CD4-positive, alpha-beta memory T cell (primary cell): ENCODE results near the gene BBX. TPM values are rescaled to one million over a fixed set of nuclear protein-coding genes. Genes with fewer than 3 reads are reported as not detected.

ENCODE experiments used
- CTCF ChIA-PET: fragments of 350-600 bp; sonication (Branson Sonifier 250); formaldehyde crosslinking; loops from one replicate; lab custom pipeline; 2021; ENCODE audit warnings: inconsistent platforms; ENCODE audit not compliant: partially characterized antibody; lab: Charles Lee
- POLR2A ChIA-PET: fragments of 350-600 bp; sonication (Branson Sonifier 250); formaldehyde crosslinking; loops from one replicate; lab custom pipeline; 2021; ENCODE audit not compliant: partially characterized antibody; lab: Charles Lee
- DNase-seq, 5 donors: peaks; one replicate each; pipeline versions ENCODE4 v3.0.0 to v3.0.0-alpha.2; 2020 to 2022; ENCODE audit warnings: mixed read lengths in 1 of 5
- H3K27ac ChIP-seq: one replicate; pipeline ENCODE4 v1.7.0; 2013; ENCODE audit warnings: low read depth, low read length
- H3K27me3 ChIP-seq: 2 replicates; pipeline ENCODE4 v1.7.0; 2013; ENCODE audit warnings: mild to moderate bottlenecking, low read length, moderate library complexity; ENCODE audit not compliant: insufficient read depth
- H3K36me3 ChIP-seq: 2 replicates; pipeline ENCODE4 v1.7.0; 2013; ENCODE audit warnings: mild to moderate bottlenecking, low read length, moderate library complexity; ENCODE audit not compliant: insufficient read depth
- H3K4me1 ChIP-seq: 2 replicates; pipeline ENCODE4 v1.7.0; 2013; ENCODE audit warnings: mild to moderate bottlenecking, low read length, moderate library complexity; ENCODE audit not compliant: insufficient read depth
- H3K4me3 ChIP-seq, 2 donors: one replicate each; pipeline ENCODE4 v1.7.0; 2013; ENCODE audit warnings: low read length in 2 of 2, mild to moderate bottlenecking in 1 of 2
- H3K9me3 ChIP-seq, 2 donors: one replicate each; pipeline ENCODE4 v1.7.0; 2013; ENCODE audit warnings: low read length in 2 of 2, control low read depth in 1 of 2; ENCODE audit not compliant: control insufficient read depth in 1 of 2
- H3K27ac Mint-ChIP-seq, 7 donors: one replicate each; pipeline ENCODE4 v1.8.0; 2020 to 2021; ENCODE audit warnings: mixed read lengths in 7 of 7, mild to moderate bottlenecking in 6 of 7, inconsistent platforms in 3 of 7, moderate library complexity in 3 of 7
- H3K27me3 Mint-ChIP-seq, 2 donors: one replicate each; pipeline ENCODE4 v1.8.0; 2020 to 2021; ENCODE audit warnings: mixed read lengths in 2 of 2
- H3K36me3 Mint-ChIP-seq, 2 donors: one replicate each; pipeline ENCODE4 v1.8.0; 2020 to 2021; ENCODE audit warnings: mixed read lengths in 2 of 2, inconsistent platforms in 1 of 2, mild to moderate bottlenecking in 1 of 2
- H3K4me1 Mint-ChIP-seq, 4 donors: one replicate each; pipeline ENCODE4 v1.8.0; 2020 to 2021; ENCODE audit warnings: mixed read lengths in 4 of 4, mild to moderate bottlenecking in 1 of 4
- H3K4me3 Mint-ChIP-seq, 8 donors: one replicate each; pipeline ENCODE4 v1.8.0; 2020 to 2021; ENCODE audit warnings: mixed read lengths in 8 of 8, mild to moderate bottlenecking in 7 of 8, moderate library complexity in 6 of 8, inconsistent platforms in 3 of 8
- H3K9me3 Mint-ChIP-seq, 8 donors: one replicate each; pipeline ENCODE4 v1.8.0; 2020 to 2021; ENCODE audit warnings: mixed read lengths in 8 of 8, mild to moderate bottlenecking in 5 of 8, inconsistent platforms in 3 of 8, moderate library complexity in 1 of 8
- intact Hi-C: fragments of 100-400 bp; cut with micrococcal nuclease; formaldehyde crosslinking; loops from one replicate; pipeline ENCODE4 v1.15.1; 2023
- polyA plus RNA-seq, 2 donors: library from polyadenylated mRNA; unstranded; fragments of 300-500 nt; fragmentation: Illumina TruSeq; gene quantifications; one replicate each; pipeline ENCODE4 v1.2.3, GENCODE V29; 2021
- total RNA-seq, 2 experiments: library from RNA; stranded (reverse); gene quantifications; one replicate each; pipeline ENCODE4 v1.2.3, GENCODE V29; 2021

The BBX gene
- total and polyA plus RNA-seq, 4 experiments from 2014 or later = 85.4 to 101 (median 96.5) TPM

DNA sequence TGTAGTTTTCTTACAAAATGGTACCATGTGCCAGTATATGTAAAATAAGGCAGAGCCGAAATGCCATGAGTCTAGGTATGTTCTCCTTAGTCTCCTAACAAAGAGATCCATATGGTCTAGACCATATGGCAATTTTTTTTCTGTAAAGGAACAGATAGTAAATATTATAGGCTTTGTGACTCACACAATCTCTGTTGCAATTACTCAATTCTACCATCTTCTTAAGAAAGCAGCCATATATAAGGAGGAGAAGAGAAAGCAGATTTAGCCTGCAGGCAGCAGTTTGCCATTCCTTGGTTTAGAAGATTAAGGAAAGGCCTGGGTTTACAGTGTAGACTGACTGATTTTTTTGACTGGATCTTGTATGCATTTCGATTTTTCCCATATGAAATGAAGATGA lies 16.3 kb upstream of the BBX start:
- DNase-seq = no peak
- Mint-ChIP-seq H3K27me3 (peaks cover 5 to 8% of the 10 kb centered on the region in 2 donors), H3K9me3 (no peaks in the 10 kb centered on the region), H3K4me1 (no peaks in the 10 kb centered on the region), H3K27ac (no peak overlapping the region), H3K4me3 (no peak overlapping the region), H3K36me3 (no peaks in the 10 kb centered on the region)
- ChIA-PET POLR2A (no interaction called here), CTCF (no interaction called here)
- H3K4me3 ChIP-seq = no peak overlapping the region
- intact Hi-C loops = no loop called here
- H3K4me1 ChIP-seq = no peaks in the 10 kb centered on the region
- no peak overlapping the region for H3K27ac ChIP-seq
- no peaks in the 10 kb centered on the region for H3K9me3 ChIP-seq
- H3K36me3 ChIP-seq = no peaks in the 10 kb centered on the region
- H3K27me3 ChIP-seq = no peaks in the 10 kb centered on the region

DNA sequence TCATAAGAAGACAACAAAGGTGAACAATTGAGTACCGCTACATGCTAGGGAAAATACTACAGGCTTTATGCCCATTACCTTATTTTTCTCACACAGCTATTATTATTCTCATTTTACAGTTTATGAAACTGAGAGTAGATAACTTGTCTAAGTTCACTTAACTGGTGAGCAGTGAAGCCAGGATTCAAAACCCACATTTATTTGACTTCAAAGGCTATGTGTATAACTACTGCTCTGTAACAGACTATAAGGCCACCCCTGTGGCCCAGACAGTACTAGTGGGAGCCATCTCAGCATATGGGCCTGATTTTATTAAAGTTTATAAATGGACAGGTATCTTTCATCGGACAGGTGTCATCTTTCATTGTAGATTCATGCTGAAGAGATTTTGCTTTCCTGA lies 14.4 kb upstream of the BBX start:
- H3K4me1 Mint-ChIP-seq = no peaks in the 10 kb centered on the region
- H3K27ac Mint-ChIP-seq = no peak overlapping the region
- Histone ChIP-seq H3K27me3 (no peaks in the 10 kb centered on the region), H3K27ac (no peak overlapping the region), H3K4me3 (no peak overlapping the region), H3K9me3 (no peaks in the 10 kb centered on the region), H3K36me3 (no peaks in the 10 kb centered on the region), H3K4me1 (no peaks in the 10 kb centered on the region)
- peaks cover 8% of the 10 kb centered on the region in 2 donors for H3K27me3 Mint-ChIP-seq
- no peak overlapping the region for H3K4me3 Mint-ChIP-seq
- H3K9me3 Mint-ChIP-seq = no peaks in the 10 kb centered on the region
- ChIA-PET POLR2A (no interaction called here), CTCF (no interaction called here)
- no peak for DNase-seq
- intact Hi-C loops = no loop called here
- H3K36me3 Mint-ChIP-seq = no peaks in the 10 kb centered on the region

DNA sequence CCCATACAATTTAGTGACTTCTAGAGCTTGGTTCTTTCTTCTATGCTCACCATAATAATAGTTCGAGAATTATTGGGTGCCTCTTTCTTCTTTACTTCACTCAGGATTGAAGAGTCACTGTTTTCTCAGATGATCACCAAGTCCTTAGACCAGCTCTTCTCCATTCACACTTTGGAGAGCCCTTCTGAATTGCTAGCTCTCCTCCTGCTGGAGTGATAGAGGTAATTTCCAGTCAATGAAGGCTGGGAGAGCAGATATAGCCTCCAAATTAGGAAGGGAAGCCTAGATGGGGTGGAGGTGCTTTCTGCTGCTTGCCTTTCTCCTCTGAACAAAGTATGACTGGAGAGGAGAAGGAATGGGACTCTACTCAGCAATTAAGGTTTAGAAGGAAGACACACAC lies 10.7 kb upstream of the BBX start:
- Mint-ChIP-seq H3K27me3 (peaks cover 8 to 10% of the 10 kb centered on the region in 2 donors), H3K27ac (no peak overlapping the region), H3K9me3 (no peaks in the 10 kb centered on the region), H3K36me3 (no peaks in the 10 kb centered on the region), H3K4me1 (no peaks in the 10 kb centered on the region), H3K4me3 (no peak overlapping the region)
- no peaks in the 10 kb centered on the region for H3K36me3 ChIP-seq
- no peak overlapping the region for H3K4me3 ChIP-seq
- no peaks in the 10 kb centered on the region for H3K9me3 ChIP-seq
- ChIA-PET POLR2A (interaction anchor here (1.5 kb wide), 1 partner anchor 10 kb away, joined by 5 read pairs; the partner anchor contains the start of gene BBX), CTCF (interaction anchor here (1.4 to 1.8 kb wide), 3 partner anchors 10 to 91 kb away, joined by 4 to 5 read pairs (median 4); no protein-coding TSS in a partner anchor)
- no peak for DNase-seq
- intact Hi-C loops = no loop called here
- no peak overlapping the region for H3K27ac ChIP-seq
- no peaks in the 10 kb centered on the region for H3K4me1 ChIP-seq
- no peaks in the 10 kb centered on the region for H3K27me3 ChIP-seq

DNA sequence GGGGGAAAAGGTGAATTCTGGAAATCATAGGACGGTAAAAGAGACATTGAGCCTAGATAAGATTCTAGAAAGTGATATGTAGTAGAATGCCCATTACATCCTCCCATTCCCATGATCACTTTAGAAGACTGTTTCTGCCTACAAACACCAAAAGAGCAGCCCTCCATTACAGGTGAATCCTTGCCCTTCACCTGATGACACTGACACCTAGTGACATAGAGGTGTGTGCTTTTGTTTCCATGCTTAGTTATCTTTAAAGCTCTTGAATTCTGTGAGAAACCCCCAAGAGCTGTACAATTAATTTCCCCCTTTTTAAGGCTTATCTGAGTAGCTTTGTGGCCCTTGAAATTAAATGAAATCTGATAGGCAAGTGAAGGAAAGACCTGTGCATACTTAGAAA lies 8.3 kb upstream of the BBX start:
- no peaks in the 10 kb centered on the region for H3K4me1 ChIP-seq
- ChIA-PET CTCF (no interaction called here), POLR2A (no interaction called here)
- H3K27me3 ChIP-seq = no peaks in the 10 kb centered on the region
- Mint-ChIP-seq H3K27ac (no peak overlapping the region), H3K4me3 (no peak overlapping the region), H3K9me3 (no peaks in the 10 kb centered on the region), H3K4me1 (no peaks in the 10 kb centered on the region), H3K36me3 (no peaks in the 10 kb centered on the region), H3K27me3 (peaks cover 6 to 7% of the 10 kb centered on the region in 2 donors)
- no peaks in the 10 kb centered on the region for H3K36me3 ChIP-seq
- intact Hi-C loops = no loop called here
- H3K9me3 ChIP-seq = no peaks in the 10 kb centered on the region
- no peak overlapping the region for H3K27ac ChIP-seq
- no peak for DNase-seq
- no peak overlapping the region for H3K4me3 ChIP-seq

DNA sequence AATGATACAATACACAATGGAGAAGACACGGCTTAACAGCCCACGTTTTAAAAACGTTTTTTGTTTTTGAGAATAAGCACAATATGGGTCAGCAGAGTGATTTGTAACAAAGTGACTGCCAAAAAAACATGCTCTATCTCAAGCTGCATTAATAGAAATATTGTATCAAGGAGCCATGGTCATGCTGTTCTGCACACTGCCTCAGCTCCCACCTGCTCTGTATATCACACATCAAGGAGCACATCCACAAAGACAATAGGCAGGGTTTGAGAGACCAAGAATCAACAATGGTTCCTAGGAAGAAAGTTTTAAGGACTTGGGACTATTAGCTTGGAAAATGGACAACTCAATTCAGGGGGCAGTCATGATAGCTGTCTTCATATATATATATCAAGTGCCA lies 6.3 kb upstream of the BBX start:
- Mint-ChIP-seq H3K36me3 (no peaks in the 10 kb centered on the region), H3K27ac (no peak overlapping the region), H3K4me1 (no peaks in the 10 kb centered on the region), H3K9me3 (no peaks in the 10 kb centered on the region), H3K27me3 (peaks cover 5 to 6% of the 10 kb centered on the region in 2 donors), H3K4me3 (no peak overlapping the region)
- Histone ChIP-seq H3K9me3 (no peaks in the 10 kb centered on the region), H3K4me3 (no peak overlapping the region), H3K4me1 (no peaks in the 10 kb centered on the region), H3K27ac (no peak overlapping the region), H3K36me3 (no peaks in the 10 kb centered on the region), H3K27me3 (no peaks in the 10 kb centered on the region)
- CTCF ChIA-PET = interaction anchor here (1.2 kb wide), 1 partner anchor 86 kb away, joined by 3 read pairs; no protein-coding TSS in a partner anchor
- intact Hi-C loops = no loop called here
- no peak for DNase-seq
- POLR2A ChIA-PET = no interaction called here

DNA sequence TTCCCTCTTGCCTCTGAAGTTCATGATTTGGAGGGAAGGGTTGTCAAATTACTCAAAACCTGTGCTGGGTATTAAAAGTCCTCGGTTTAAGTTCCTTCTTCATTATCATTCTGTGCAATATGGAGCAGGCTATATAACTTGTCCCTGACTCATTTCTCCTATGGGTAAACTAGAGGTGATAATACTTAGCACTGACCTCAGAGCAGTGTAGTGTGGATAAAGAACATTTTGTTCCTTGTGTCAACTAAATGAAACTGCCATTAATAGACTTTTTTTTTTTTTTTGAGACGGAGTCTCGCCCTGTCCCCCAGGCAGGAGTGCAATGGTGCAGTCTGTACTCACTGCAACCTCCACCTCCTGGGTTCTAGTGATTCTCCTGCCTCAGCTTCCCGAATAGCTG lies 2.2 kb upstream of the BBX start:
- H3K27ac ChIP-seq = no peak overlapping the region
- H3K36me3 Mint-ChIP-seq = peaks cover 0 to 13% of the 10 kb centered on the region in 2 donors
- no peak overlapping the region for H3K4me3 Mint-ChIP-seq
- H3K27me3 Mint-ChIP-seq = peaks cover 1 to 2% of the 10 kb centered on the region in 2 donors
- peaks cover 8 to 9% (median 9%) of the 10 kb centered on the region in 4 donors for H3K4me1 Mint-ChIP-seq
- no peaks in the 10 kb centered on the region for H3K9me3 Mint-ChIP-seq
- H3K27me3 ChIP-seq = no peaks in the 10 kb centered on the region
- ChIA-PET CTCF (no interaction called here), POLR2A (no interaction called here)
- H3K36me3 ChIP-seq = no peaks in the 10 kb centered on the region
- no peaks in the 10 kb centered on the region for H3K9me3 ChIP-seq
- H3K4me3 ChIP-seq = no peak overlapping the region
- intact Hi-C loops = loop anchor here (5.0 to 10.0 kb wide), 5 partner anchors 246 to 1768 kb away; partner anchors contain the start of genes CD47, CIP2A, DZIP3 and TRAT1
- H3K4me1 ChIP-seq = peaks cover 8% of the 10 kb centered on the region
- H3K27ac Mint-ChIP-seq = no peak overlapping the region
- DNase-seq = no peak

DNA sequence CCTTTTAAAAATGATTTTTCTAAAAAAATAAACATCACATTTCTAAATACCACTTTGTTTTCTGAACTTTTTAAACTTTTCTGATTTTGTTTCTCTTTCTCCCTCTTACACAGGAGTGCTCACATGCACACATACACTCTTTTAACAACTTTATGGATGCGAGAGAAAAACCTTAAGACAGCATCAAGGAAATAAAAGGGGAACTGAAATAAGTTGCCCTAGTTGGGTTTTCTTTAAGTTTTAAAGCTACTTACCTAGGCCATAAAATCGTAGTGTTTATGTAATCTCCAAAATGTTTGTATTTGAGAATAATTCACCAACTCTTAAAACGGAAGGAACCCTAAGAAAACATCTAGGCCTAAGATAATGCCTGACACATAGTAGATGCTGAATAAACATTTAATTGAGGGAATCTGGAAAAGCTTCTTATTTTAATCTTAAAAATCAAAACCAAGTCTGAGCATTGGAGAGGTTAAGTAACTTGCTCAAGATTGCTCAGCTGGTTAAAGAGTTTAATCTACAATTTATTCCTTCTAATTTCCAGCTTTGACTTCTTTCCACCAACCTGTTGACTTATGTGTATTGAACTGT lies 1.2 kb upstream of the BBX start:
- Histone ChIP-seq H3K27ac (no peak overlapping the region), H3K36me3 (no peaks in the 10 kb centered on the region), H3K9me3 (no peaks in the 10 kb centered on the region), H3K4me3 (no peak overlapping the region), H3K27me3 (no peaks in the 10 kb centered on the region), H3K4me1 (peaks cover 18% of the 10 kb centered on the region)
- Mint-ChIP-seq H3K4me1 (peaks cover 13 to 18% (median 15%) of the 10 kb centered on the region in 4 donors), H3K9me3 (no peaks in the 10 kb centered on the region), H3K27ac (peak overlapping the region in 1 of 7 donors; percentile 45), H3K36me3 (peaks cover 0 to 18% of the 10 kb centered on the region in 2 donors), H3K4me3 (no peak overlapping the region), H3K27me3 (peaks cover 0 to 1% of the 10 kb centered on the region in 2 donors)
- ChIA-PET POLR2A (interaction anchor here (1.0 to 2.0 kb wide), 5 partner anchors 9 to 703 kb away, joined by 3 to 8 read pairs (median 5); no protein-coding TSS in a partner anchor), CTCF (interaction anchor here (1.1 to 1.3 kb wide), 2 partner anchors 8 to 10 kb away, joined by 3 to 4 read pairs; no protein-coding TSS in a partner anchor)
- no peak for DNase-seq
- intact Hi-C loops = loop anchor here (1.0 to 10.0 kb wide), 8 partner anchors 78 to 1769 kb away; partner anchors contain the start of genes CD47, CIP2A, DZIP3 and TRAT1
